IPS-18c (cell line): ENCODE results near the gene NAV3.
"Not testable (repeated sequence)": the region's sequence is repeated elsewhere in the genome, so short reads cannot be mapped to it uniquely, and the experiment has no call there.

Source experiments
- H3K4me3 ChIP-seq: 2 replicates; pipeline ENCODE4 v1.7.0; 2013; ENCODE audit warnings: low read depth, mild to moderate bottlenecking, low read length, moderate library complexity; ENCODE audit not compliant: insufficient read depth
- H3K9me3 ChIP-seq: one replicate; pipeline ENCODE4 v1.6.1; 2013; ENCODE audit warnings: mild to moderate bottlenecking, low read length, moderate library complexity; ENCODE audit not compliant: control insufficient read depth, insufficient read depth

Gene NAV3

GRCh38 chr12:78204926-78205325 lies 374.2 kb downstream of the NAV3 start:
- no peak overlapping the region for H3K4me3 ChIP-seq
- H3K9me3 ChIP-seq: no peaks in the 10 kb centered on the region

- no peak overlapping the region for H3K4me3 ChIP-seq
- H3K9me3 ChIP-seq: no peaks in the 10 kb centered on the region
Observed at GRCh38 chr12:78208092-78208491, 377.4 kb downstream of the NAV3 start.

- no peaks in the 10 kb centered on the region for H3K9me3 ChIP-seq
- H3K4me3 ChIP-seq: no peak overlapping the region
Observed at GRCh38 chr12:78209846-78210505, 379.3 kb downstream of the NAV3 start.

GRCh38 chr12:78210506-78210860 lies 379.8 kb downstream of the NAV3 start:
- no peaks in the 10 kb centered on the region for H3K9me3 ChIP-seq
- H3K4me3 ChIP-seq: no peak overlapping the region

GRCh38 chr12:78210894-78211302 lies 380.2 kb downstream of the NAV3 start:
- Histone ChIP-seq H3K9me3 (no peaks in the 10 kb centered on the region), H3K4me3 (no peak overlapping the region)

GRCh38 chr12:78220811-78221210 lies 390.1 kb downstream of the NAV3 start:
- H3K4me3 ChIP-seq: no peak overlapping the region
- no peaks in the 10 kb centered on the region for H3K9me3 ChIP-seq

GRCh38 chr12:78224154-78224553 lies 393.5 kb downstream of the NAV3 start:
- Histone ChIP-seq H3K4me3 (no peak overlapping the region), H3K9me3 (no peaks in the 10 kb centered on the region)

GRCh38 chr12:78226763-78227162 lies 396.1 kb downstream of the NAV3 start:
- no peak overlapping the region for H3K4me3 ChIP-seq
- no peaks in the 10 kb centered on the region for H3K9me3 ChIP-seq

- H3K4me3 ChIP-seq: no peak overlapping the region
- H3K9me3 ChIP-seq: no peaks in the 10 kb centered on the region
Observed at GRCh38 chr12:78229591-78230101, 399.0 kb downstream of the NAV3 start.

GRCh38 chr12:78232756-78233155 lies 402.1 kb downstream of the NAV3 start:
- H3K9me3 ChIP-seq: no peaks in the 10 kb centered on the region
- no peak overlapping the region for H3K4me3 ChIP-seq

GRCh38 chr12:78236264-78236663 lies 405.6 kb downstream of the NAV3 start:
- H3K9me3 ChIP-seq: no peaks in the 10 kb centered on the region
- H3K4me3 ChIP-seq: no peak overlapping the region

- Histone ChIP-seq H3K4me3 (no peak overlapping the region), H3K9me3 (no peaks in the 10 kb centered on the region)
Observed at GRCh38 chr12:78239544-78239943, 408.9 kb downstream of the NAV3 start.

- no peak overlapping the region for H3K4me3 ChIP-seq
- H3K9me3 ChIP-seq: no peaks in the 10 kb centered on the region
Observed at GRCh38 chr12:78240827-78241226, 410.1 kb downstream of the NAV3 start.

- no peak overlapping the region for H3K4me3 ChIP-seq
- H3K9me3 ChIP-seq: no peaks in the 10 kb centered on the region
Observed at GRCh38 chr12:78241446-78241845, 410.8 kb downstream of the NAV3 start.

GRCh38 chr12:78244916-78245507 lies 414.3 kb downstream of the NAV3 start:
- H3K9me3 ChIP-seq: no peaks in the 10 kb centered on the region
- H3K4me3 ChIP-seq: no peak overlapping the region

GRCh38 chr12:78248321-78248720 lies 417.6 kb downstream of the NAV3 start:
- H3K4me3 ChIP-seq: no peak overlapping the region
- no peaks in the 10 kb centered on the region for H3K9me3 ChIP-seq

GRCh38 chr12:78249578-78249977 lies 418.9 kb downstream of the NAV3 start:
- Histone ChIP-seq H3K9me3 (no peaks in the 10 kb centered on the region), H3K4me3 (no peak overlapping the region)

GRCh38 chr12:78257662-78258061 lies 427.0 kb downstream of the NAV3 start:
- H3K4me3 ChIP-seq, H3K9me3 ChIP-seq: not testable (repeated sequence)

- peaks cover 7% of the 10 kb centered on the region for H3K9me3 ChIP-seq
- no peak overlapping the region for H3K4me3 ChIP-seq
Observed at GRCh38 chr12:78260976-78261375, 430.3 kb downstream of the NAV3 start.
